NK-92 treated with Interleukin-12 subunit alpha and Interleukin-12 subunit beta, amount 100 ng/mL, for 24 hours (cell line): ENCODE data around the gene CCL24.
"Not testable (repeated sequence)": the region's sequence is repeated elsewhere in the genome, so short reads cannot be mapped to it uniquely, and the experiment has no call there.

Experiments
- DNase-seq: peaks from one replicate; lab custom pipeline; 2025; lab: John Stamatoyannopoulos, UW

Gene CCL24, protein sequence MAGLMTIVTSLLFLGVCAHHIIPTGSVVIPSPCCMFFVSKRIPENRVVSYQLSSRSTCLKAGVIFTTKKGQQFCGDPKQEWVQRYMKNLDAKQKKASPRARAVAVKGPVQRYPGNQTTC

DNA sequence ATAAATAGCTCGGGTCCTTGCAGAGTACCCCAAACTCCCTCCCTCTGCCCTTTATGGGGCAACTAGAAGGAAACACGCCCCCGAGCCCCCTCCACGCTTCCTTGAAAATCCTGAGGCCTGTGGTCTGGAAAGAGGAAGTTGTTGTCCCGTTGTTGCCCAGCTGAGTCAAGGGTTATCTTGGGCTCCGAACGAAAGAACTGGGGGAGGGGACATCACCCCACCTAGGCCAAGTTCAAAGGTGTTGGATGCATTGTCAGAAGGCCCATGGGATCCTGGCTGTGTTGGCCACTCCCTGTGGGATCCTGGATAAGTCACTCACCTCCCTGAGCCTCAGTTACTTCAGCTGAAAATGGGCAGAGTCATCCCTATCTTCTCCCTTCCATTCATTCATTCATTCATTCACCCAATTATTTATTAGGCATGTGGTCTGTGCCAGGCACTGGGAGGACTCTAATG, at the start of gene CCL24:
Gene CCL24 (minus strand): TSS at position 26 of the 456 bp plus-strand sequence. CDS start 91 bp downstream, outside the sequence.
- DNase-seq: no peak

DNA sequence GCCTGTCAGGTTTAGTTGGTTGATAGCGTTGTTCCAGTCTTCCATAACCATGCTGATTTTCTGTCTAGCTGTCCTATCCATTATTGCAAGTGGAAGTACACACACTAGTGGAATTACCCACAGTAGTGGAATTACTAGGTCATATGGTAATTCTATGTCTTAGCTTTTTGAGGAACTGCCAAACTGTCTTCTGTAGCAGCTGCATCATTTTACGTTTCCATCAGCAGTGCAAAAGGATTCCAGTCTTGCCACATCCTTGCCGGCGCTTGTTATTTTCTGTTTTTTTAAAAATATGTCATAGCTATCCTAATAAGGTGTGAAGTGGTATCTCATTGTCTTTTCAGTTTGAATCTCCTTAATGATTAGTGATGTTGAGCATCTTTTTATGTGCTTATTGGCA, 48.0 kb upstream of the CCL24 start:
- DNase-seq: no peak

DNA sequence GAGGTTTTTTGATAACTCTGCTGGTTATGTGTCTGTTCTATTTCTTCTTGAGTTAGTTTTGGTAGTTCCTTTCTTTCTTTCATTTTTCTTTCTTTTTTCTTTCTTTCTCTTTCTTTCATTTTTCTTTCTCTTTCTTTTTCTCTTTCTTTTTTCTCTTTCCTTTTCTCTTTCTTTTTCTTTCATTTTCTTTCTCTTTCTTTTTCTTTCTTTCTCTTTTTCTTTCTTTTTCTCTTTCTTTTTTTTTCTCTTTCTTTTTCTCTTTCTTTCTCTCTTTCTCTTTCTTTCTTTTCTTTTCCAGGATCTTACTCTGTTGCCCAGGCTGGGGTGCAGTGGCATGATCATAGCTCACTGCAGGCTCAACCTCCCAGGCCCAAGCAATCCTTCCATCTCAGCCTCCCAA, 44.8 kb upstream of the CCL24 start:
- DNase-seq: no peak

DNA sequence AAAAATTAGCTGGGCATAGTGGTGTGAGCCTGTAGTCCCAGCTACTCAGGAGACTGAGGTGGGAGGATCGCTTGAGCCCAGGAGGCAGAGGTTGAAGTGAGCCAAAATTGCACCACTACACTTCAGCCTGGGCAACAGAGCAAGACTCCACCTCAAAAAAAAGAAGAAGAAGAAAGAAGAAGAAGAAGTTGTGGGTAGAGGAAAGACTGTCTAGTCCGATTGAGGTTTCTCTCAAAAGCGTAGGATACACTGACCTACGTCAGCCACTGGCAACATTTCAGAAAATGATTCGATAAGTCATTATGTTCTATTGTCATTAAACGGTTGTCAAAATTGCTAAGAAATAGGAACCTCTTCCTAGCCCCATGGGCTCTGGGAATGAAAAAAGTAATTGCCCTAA, 42.9 kb upstream of the CCL24 start:
- no peak for DNase-seq

DNA sequence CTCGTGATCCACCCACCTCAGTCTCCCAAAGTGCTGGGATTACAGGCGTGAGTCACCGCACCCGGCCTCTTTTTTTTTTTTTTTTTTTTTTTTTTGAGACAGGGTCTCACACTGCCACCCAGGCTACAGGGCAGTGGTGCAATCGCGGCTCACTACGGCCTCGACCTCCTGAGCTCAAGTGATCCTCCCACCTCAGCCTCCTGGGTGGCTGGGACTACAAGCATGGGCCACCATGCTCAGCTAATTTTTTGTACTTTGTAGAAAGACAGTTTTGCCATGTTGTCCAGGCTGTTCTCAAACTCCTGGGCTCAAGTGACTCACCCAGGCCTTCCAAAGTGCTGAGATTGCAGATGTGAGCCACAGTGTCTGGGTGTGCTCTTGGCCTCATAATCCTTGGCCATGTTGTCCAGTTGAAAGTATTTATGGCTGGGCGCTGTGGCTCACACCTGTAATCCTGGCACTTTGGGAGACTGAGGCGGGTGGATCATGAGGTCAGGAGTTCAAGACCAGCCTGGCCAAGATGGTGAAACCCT, 41.3 kb upstream of the CCL24 start:
- DNase-seq: not testable (repeated sequence)

DNA sequence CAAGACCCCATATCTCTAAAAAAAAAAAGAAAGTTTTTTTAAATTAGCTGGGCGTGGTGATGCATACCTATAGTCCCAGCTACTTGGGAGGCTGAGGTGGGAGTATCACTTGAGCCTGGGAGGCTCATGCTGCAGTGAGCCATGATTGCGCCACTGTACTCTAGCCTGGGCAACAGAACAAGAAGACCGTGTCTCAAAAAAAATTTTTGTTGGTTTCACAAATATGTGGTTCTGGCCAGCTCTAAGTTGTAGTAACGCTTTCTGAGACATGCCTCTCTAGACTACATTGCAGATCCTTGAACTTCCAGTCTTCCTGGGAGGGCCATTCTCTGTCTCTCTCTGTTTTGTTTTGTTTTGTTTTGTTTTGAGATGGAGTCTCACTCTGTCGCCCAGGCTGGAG, 40.6 kb upstream of the CCL24 start:
- no peak for DNase-seq

DNA sequence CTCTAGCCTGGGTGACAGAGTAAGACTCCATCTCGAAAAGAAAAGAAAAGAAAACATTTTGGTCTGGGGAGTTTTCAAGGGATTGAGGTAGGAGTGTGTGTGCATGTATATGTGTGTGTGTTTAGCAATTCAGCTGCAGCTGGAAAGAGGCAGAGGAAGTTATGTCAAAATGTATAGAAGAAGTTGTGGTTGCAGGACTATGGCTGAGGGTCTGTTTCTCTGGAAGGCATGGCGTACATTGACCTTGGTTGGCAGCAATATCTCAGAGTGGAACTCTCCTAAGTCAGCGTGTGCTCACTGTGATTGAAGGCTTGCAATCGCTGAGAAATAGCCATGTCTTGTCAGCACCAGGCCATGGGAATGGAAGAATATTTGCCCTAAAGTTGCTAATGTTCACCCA, 36.6 kb upstream of the CCL24 start:
- no peak for DNase-seq

DNA sequence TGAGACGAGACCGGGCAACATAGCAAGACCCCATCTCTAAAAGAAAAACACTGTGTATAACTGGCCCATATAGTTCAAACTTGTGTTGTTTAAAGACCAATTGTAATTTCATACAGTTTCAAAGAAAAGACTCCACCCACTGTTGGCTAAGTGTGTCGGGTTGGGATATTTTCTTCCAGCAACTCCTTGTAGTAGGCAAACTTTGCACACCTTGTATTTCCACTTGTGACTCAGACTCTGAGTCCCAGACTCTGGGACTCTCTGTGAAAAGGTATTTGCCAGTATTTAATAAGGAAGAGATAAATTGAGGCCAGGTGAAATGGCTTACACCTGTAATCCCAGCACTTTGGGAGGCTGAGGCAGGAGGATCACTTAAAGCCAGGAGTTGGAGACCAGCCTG, 36.0 kb upstream of the CCL24 start:
- no peak for DNase-seq

DNA sequence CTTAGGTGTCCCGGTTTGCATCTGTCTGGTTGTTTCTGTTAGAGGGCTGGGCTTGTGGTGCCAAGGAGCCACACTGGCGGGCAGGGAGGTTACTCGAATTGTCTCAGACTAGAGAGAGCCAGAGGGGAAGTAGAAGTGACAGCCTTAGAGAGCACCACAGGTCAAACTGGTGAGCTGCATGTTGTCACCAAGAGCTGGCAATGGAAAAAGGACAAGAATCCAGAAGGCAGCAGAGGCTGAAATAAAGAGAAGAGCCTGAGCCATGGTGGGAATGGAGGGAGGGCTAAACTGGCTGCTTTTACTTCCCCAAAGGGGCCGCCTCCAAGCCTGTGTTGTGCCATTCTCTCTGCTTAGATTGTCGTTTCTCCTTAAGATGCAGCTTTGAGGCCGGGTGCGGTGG, 34.1 kb upstream of the CCL24 start:
- no peak for DNase-seq

DNA sequence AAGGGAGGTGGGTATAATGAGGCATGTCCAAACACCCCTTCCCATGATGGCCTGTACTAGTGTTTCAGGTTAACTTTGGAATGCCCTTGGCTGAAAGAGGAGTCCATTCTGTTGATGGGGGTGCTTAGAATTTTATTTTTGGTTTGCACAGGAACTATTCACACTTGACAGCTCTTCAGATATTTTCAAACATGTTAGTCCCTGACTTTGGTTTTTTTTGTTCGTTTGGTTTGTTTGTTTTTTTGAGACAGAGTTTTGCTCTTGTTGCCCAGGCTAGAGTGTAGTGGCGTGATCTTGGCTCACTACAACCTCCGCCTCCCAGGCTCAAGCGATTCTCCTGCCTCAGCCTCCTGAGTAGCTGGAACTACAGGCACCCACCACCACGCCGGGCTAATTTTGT, 31.5 kb upstream of the CCL24 start:
- not testable (repeated sequence) for DNase-seq

DNA sequence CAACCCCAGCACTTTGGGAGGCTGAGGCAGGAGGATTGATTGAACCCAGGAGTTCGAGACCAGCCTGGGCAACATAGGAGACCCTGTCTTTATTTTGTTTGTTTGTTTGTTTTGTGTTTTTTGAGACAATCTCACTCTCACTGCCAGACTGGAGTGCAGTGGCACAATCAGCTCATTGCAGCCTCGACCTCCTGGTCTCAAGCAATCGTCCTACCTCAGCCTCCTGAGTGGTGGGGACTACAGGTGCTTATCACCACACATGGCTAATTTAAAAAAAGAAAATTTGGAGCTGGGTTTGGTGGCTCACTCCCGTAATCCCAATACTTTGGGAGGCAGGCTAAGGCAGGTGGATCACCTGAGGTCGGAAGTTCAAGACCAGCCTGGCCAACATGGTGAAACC, 30.6 kb upstream of the CCL24 start:
- no peak for DNase-seq

DNA sequence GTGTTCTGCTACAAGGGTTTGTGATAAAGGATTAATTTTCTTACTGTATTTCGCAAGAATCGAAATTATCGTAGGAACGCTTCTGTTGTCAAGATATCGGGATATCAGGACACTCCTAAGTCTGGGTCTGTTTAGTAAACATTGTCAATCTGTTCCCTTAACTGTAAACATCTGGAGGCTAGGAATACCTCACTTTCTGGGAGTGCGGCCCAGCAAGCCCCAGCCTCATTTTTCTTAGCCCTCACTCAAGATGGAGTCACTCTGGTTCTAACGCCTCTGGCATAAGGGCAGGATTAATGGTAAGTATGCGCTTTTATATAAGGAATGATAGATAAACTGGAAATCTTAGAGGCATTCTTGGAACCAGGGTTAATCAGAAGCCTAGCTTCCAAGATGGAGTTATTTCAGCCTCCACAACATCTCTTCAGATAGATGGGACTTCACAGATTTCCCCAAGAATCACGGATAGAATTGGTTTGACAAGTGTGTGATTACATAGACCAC, 30.1 kb upstream of the CCL24 start:
- DNase-seq: no peak

DNA sequence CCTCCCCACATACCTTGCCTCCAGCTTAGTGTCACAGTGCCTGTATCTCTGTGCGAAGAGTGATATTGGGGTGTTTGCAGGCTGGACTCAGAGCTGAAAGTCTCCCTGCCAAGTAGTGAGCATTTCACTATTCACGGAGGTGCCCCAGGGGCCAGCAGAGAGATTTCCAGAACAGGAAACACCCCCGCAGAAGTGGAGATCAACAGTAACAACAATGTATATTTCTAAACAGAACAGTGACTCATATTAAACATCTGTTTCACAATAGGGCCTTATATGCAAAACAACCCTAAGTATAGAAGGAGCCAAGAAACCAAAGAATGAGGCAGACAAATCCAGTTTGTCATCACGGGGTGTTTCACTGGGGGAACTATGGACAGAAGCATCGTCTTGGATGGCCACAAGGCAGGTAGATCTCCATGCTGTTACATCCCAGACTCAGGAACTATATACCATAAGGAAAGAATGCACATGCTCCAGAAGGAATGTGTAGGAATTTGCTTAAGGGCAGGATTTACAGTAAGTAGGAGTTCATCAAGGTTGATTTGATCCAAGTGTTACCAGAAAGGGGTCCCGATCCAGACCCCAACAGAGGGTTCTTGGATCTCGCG, 29.3 kb upstream of the CCL24 start:
- peak; percentile 74 for DNase-seq

DNA sequence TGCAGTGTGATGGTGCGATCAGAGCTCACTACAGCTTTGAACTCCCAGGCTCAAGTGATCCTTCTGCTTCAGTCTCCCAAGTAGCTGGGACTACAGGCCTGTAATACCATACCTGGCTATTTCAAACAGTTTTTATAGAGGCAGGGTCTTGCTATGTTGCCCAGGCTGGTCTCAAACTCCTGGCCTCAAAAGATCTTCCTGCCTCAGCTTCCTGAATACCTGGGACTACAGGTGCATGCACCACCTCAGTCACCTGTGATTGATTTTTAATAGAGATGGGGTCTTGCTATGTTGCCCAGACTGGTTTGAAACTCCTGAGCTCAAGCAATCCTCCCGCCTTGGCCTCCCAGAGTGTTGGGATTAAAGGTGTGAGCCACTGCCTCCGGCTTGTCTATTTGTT, 26.4 kb upstream of the CCL24 start:
- no peak for DNase-seq

DNA sequence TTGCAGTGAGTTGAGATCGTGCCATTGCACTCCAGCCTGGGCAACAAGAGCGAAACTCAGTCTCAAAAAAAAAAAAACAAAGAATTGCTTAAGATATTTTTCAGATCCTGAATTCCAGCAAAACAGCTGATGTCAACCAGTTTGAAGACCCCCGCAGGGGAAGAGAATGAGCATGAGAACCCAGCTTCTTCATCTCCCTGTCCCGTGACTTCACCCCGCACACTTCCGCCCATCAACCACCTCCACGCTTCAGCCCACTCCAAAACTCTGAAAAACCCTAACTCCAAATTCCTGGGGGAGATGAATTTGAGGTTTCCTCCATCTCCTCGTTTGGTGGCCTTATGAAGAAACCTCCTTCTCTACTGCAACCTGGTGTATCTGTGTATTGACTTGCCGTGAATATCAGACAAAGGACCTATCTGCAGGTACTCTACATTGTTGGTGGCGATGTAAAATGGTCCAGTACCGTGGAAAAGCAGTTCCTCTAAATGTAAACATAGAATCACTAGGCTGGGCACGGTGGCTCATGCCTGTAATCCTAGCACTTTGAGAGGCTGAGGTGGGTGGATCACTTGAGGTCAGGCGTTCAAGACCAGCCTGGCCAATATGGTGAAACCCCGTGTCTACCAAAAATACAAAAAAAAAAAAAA, 24.8 kb upstream of the CCL24 start:
- DNase-seq: not testable (repeated sequence)

DNA sequence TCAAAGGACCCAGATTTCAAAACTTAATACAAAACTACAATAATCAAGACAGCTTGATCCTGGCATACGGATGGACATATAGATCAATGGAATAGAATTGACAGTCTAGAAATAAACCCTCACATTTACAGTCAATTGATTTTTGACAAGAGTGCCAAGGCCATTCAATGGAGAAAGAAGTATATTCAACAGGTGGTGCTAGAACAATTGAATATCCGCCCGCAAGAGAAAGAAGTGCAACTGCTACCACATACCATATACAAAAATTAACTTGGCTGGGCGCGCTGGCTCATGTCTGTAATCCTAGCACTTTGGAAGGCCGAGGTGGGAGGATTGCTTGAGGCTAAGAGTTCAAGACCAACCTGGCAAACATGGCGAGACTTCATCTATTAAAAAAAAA, 23.2 kb upstream of the CCL24 start:
- DNase-seq: no peak

DNA sequence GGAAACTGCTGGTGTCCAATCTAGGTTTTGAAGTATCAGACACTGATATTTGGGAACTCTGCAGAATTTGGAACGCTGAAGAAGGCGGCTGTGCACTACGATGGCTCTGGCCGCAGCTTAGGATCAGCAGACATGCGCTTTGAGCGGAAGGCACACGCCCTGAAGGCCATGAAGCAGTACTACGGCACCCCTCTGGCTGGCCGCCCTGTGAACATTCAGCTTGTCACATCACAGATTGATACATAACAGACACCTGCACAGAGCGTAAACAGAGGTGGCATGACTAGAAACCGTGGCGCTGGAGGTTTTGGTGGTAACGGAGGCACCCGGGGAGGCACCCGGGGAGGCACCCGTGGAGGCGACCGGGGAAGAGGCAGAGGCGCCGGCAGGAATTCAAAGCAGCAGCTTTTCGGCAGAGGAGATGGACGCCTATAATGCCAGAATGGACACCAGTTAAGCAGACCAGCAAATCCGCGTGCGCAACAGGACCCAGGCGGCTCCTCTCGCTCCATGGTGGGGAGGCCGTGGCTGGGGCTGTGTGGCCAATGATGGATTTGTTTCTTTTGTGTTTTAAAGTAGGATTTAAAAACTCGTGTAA, 22.2 kb upstream of the CCL24 start:
- DNase-seq: no peak

DNA sequence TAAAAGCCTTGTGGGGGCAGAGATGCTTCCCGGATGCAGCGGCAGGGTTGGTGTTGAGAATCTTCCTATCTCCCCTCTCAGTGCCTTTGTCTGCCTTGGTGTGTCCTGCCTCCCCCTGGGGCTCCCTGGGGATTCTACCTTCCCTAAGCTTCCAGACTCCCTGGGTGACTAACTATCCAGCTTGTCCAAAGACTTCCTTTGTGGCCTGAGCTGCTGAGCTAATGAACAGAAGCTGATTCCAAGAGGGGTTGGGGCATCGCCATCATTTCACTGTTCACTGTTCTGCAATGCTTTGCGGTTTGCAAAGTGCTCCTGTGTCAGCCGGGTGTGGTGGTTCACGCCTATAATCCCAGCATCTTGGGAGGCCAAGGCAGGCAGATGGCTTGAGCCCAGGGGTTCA, 20.1 kb upstream of the CCL24 start:
- not testable (repeated sequence) for DNase-seq

DNA sequence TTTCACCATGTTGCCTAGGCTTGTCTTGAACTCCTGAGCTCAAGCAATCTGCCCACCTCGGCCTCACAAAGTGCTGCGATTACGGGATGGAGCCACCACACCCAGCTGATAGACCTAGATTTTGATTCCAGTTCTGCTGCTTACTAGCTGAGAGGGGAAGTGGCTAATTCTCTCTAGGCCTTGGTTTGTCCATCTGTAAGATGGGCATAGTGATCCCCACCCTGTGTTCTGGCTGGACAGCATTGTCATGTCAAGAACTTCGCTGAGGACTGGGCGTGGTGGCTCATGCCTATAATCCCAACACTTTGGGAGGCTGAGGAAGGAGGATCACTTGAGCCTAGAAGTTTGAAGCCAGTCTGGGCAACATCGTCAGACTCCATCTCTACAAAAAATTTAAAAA, 17.4 kb upstream of the CCL24 start:
- no peak for DNase-seq

DNA sequence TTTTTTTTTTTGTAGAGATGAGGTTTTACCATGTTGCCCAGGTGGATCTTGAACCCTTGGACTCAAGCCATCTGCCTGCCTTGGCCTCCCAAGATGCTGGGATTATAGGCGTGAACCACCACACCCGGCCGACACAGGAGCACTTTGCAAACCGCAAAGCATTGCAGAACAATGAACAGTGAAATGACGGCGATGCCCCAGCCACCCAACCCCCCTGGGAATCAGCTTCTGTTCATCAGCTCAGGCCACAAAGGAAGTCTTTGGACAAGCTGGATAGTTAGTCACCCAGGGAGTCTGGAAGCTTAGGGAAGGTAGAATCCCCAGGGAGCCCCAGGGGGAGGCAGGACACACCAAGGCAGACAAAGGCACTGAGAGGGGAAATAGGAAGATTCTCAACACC, 16.1 kb upstream of the CCL24 start:
- not testable (repeated sequence) for DNase-seq

DNA sequence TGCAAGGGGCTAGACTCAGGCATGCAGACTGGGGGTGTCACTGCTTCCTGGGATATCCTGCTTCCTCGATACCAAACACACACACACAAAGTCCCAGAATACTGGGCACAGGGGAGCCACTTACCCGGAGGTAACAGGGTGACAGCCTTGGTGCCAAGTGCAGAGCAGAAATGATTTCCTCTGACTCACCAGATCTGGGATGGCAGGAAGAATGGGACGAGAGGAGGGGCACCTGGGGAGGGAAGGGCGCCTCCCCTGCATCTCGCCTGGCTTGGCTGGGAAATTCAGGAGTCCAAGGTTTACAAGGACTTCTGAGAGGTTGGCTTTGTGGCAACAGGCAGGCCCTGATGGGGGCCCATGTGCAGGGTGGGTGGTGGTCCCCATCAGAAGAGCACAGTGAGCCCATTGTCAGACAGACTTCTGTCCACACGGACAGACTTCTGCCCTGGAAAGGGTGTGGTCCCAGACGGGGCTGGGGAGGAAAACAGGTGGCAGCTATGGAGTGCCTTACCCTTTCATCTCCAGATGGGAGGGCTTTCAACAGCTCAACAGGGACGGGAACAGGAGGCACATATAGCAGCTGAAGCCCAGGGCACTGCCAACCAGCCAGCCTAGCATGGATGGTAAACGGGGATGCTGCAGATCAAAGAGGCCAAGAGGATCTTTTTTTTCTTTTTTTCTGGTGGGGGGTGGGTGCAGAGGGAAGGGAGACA, 9.7 kb upstream of the CCL24 start:
- DNase-seq: no peak

DNA sequence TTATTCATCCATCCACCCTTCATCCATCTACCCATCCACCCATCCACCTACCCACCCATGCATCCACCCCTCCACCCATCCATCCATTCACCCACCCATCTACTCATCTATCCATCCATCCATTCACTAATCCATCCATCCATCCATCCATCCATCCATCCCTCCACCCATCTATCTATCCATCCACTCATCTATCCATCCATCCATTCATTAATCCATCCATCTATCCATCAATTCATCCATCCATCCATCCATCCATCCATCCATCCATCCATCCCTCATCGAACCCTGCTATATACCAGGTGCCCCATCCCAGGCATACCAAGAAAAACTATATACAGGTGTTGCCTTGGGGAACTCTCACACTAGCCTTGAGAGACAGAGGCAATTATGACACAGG, 7.1 kb upstream of the CCL24 start:
- no peak for DNase-seq
